Activated CD4-positive, alpha-beta T cell treated with anti-CD3 and anti-CD28 coated beads, Interleukin-2, amount 50 U/mL, for 1 hour (primary cell): Measurements from ENCODE around the gene FOS.

Experiments used
- DNase-seq: peaks from one replicate; pipeline ENCODE4 v3.0.0-alpha.2; 2020

The FOS gene

DNA sequence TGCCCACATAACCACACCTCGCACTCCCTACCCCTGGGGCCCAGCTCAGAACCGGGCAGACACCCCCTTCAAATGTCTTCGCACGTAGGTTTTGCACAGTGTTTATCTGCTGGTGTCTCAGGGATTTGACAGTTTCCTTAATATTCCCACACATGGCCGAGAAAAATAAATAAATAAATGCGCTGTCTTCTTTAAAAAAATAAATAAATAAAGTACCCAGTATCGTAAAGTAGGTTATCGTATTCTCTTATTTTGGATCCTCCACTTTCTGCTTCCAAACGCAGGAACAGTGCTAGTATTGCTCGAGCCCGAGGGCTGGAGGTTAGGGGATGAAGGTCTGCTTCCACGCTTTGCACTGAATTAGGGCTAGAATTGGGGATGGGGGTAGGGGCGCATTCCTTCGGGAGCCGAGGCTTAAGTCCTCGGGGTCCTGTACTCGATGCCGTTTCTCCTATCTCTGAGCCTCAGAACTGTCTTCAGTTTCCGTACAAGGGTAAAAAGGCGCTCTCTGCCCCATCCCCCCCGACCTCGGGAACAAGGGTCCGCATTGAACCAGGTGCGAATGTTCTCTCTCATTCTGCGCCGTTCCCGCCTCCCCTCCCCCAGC lies 710 bp upstream of the FOS start:
- DNase-seq, result no peak

- DNase-seq, result peak; percentile 44
Measured at GRCh38 chr14:75279153-75279762, 630 bp downstream of the FOS start.

DNA sequence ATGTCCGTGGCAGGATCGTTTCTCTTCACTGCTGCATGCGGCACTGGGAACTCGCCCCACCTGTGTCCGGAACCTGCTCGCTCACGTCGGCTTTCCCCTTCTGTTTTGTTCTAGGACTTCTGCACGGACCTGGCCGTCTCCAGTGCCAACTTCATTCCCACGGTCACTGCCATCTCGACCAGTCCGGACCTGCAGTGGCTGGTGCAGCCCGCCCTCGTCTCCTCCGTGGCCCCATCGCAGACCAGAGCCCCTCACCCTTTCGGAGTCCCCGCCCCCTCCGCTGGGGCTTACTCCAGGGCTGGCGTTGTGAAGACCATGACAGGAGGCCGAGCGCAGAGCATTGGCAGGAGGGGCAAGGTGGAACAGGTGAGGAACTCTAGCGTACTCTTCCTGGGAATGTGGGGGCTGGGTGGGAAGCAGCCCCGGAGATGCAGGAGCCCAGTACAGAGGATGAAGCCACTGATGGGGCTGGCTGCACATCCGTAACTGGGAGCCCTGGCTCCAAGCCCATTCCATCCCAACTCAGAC lies 1.2 kb downstream of the FOS start:
- DNase-seq, result peak; percentile 38

DNA sequence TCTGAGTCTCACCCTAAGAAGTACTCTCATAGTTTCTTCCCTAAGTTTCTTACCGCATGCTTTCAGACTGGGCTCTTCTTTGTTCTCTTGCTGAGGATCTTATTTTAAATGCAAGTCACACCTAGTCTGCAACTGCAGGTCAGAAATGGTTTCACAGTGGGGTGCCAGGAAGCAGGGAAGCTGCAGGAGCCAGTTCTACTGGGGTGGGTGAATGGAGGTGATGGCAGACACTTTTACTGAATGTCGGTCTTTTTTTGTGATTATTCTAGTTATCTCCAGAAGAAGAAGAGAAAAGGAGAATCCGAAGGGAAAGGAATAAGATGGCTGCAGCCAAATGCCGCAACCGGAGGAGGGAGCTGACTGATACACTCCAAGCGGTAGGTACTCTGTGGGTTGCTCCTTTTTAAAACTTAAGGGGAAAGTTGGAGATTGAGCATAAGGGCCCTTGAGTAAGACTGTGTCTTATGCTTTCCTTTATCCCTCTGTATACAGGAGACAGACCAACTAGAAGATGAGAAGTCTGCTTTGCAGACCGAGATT lies 1.7 kb downstream of the FOS start:
- DNase-seq, result no peak

- peak; percentile 61 for DNase-seq
Measured at GRCh38 chr14:75280831-75281653, 2.4 kb downstream of the FOS start.

GRCh38 chr14:75281654-75282019 lies 3.0 kb downstream of the FOS start:
- DNase-seq, result no peak

GRCh38 chr14:75282170-75282554 lies 3.5 kb downstream of the FOS start:
- DNase-seq, result peak; percentile 45

DNA sequence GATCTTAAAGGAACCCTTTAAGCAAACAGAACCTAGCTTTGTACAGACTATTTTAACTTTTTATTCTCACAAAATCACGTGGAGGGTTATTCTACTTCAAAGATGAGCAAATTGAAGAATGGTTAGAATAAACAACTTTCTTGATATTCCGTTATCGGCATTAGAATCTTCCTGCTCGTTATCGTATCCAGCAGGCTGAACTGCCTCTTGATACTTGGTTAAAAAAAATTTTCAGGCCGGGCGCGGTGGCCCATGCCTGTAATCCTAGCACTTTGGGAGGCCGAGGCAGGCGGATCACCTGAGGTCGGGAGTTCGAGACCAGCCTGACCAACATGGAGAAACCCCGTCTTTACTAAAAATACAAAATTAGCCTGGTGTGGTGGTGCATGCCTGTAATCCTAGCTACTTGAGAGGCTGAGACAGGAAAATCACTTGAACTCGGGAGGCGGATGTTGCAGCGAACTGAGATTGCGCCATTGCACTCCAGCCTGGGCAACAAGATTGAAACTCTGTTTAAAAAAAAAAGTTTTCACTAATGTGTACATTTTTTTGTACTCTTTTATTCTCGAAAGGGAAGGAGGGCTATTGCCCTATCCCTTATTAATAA lies 4.0 kb downstream of the FOS start:
- DNase-seq, result peak; percentile 60

GRCh38 chr14:75283162-75283832 lies 4.7 kb downstream of the FOS start:
- DNase-seq, result peak; percentile 44

- DNase-seq, result no peak
Measured at GRCh38 chr14:75283833-75284563, 5.4 kb downstream of the FOS start.

DNA sequence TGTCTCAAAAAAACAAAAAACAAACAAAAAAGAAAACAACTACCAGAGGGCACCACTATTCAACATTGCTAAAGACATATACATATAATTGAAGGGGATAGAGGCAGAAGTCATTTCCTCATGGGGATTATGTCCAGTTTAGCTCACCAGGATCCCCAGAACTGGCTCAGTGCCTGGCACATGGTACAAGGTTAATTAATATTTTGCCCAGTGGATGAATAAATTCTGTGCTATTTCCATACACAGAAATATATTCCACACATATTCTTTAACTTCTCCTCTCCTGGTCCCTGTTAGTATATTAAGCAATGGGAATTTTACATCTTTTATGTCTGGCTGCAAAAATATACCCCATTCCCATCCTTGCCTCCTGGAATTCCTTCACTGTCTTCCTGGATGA lies 6.7 kb downstream of the FOS start:
- DNase-seq, result no peak

DNA sequence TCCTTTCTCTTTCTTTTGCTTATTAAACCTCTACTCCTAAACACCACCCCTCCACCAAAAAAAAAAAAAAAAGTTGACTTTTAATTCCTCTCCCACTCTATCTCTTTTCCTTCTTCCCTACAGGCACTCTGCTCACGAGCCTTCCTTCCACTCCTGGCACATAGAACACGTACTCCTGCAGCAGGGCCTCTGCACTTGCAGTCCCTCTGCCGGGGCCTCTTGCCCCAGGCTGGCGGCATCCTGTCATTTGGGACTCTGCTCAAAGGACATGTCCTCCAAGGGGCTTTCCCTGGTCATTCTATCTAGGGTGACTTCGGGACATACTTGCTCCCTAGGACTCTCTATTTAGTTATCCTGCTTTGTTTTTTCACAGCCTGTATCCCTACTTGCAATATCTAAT lies 7.7 kb downstream of the FOS start:
- DNase-seq, result no peak

DNA sequence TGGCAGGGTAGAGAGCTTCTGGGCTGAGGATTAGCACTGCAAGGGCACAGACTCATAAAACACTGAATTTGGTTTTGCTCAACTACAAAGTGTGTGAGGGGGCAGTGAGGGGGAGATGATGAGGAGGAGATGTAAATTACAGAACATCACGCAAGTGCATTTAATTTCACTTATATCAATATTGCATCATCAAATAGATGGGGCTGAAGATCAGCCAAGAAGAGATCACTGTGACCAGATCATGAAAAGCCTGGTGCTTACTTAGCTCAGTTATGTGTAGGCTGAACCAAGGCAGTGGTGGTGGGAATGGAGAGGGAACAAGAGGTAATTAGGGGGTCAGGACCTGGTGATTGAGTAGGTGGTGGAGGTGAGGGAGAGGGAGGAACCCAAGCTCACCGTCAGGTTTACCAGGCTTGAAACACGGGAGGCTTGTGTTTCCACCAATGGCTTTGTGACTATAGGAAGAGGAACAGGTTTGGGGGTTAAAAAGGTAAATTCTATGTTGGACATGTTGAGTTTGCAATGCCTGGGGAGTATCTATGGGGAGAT lies 11.3 kb downstream of the FOS start:
- no peak for DNase-seq

GRCh38 chr14:75290851-75291250 lies 12.2 kb downstream of the FOS start:
- DNase-seq, result no peak

GRCh38 chr14:75291331-75291730 lies 12.7 kb downstream of the FOS start:
- no peak for DNase-seq

- DNase-seq, result no peak
Measured at GRCh38 chr14:75292101-75292563, 13.5 kb downstream of the FOS start.

DNA sequence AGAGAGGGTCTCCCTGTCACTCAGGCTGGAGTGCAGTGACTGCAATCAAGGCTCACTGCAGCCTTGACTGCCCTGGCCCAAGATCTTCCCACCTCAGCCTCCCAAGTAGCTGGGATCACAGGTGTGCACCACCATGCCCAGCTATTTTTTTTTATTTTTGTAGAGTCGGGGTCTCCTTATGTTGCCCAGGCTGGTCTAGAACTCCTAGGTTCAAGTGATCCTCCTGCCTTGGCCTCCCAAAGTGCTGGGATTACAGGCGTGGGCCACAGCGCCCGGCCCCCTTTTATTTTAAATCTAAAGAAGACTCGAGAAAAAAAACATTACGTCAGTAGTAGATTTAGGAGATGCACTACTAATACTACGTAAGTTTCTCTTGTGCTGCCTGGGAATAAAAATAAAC lies 14.3 kb downstream of the FOS start:
- DNase-seq, result no peak

- DNase-seq, result peak; percentile 94
Measured at GRCh38 chr14:75293920-75294648, 15.5 kb downstream of the FOS start.

- no peak for DNase-seq
Measured at GRCh38 chr14:75294649-75295033, 16.0 kb downstream of the FOS start.

DNA sequence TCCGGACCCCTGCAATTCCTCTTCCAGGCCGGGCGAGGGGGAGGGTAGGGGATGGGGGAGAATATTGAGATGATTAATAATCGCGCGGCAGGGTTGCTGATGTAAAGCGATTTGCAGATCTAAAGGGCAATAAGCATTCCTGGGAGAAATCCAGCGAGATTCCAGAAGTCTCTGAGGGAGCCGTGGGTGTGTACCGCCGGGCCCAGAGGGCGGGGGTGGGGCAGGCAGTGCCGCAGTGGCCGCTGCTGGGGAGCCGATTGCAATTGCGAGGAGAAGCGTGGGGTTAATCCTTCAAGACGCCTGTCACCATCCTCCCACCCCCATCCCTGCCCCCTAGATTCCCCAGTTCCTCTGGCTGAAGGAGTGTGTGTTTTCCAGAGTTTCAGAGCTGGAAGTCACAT lies 16.4 kb downstream of the FOS start:
- no peak for DNase-seq
